Endothelial cell of umbilical vein (primary cell): ENCODE measurements around the gene ADCYAP1R1.

ENCODE experiments used
- CTCF ChIP-seq, 2 donors: IDR thresholded peaks; 1 replicate in 1 of 2; 2 replicates in 1 of 2; pipeline ENCODE4 v1.5.1; 2011; ENCODE audit warnings: low read length in 2 of 2, mild to moderate bottlenecking in 2 of 2, moderate library complexity in 2 of 2, control low read depth in 1 of 2, inconsistent platforms in 1 of 2, low read depth in 1 of 2; ENCODE audit not compliant: insufficient read depth in 1 of 2; ENCODE audit errors: extremely low read depth in 1 of 2
- EZH2 ChIP-seq: IDR thresholded peaks from 2 replicates; pipeline ENCODE4 v1.6.1; 2012; ENCODE audit warnings: borderline replicate concordance, low read depth, mild to moderate bottlenecking, moderate library complexity, low read length, inconsistent platforms; ENCODE audit not compliant: severe bottlenecking
- GATA2 ChIP-seq: IDR thresholded peaks from 2 replicates; pipeline ENCODE4 v1.7.0; 2011; ENCODE audit warnings: low read depth, mild to moderate bottlenecking, moderate library complexity, mixed read lengths, low read length; ENCODE audit not compliant: insufficient read length, insufficient read depth
- JUN ChIP-seq: IDR thresholded peaks from 2 replicates; pipeline ENCODE4 v1.6.1; 2011; ENCODE audit warnings: borderline replicate concordance, low read depth; ENCODE audit not compliant: insufficient read length, insufficient read depth
- POLR2A ChIP-seq: IDR thresholded peaks from 2 replicates; pipeline ENCODE4 v1.6.1; 2012; ENCODE audit warnings: low read depth, mild to moderate bottlenecking, control low read depth, low read length
- POLR2AphosphoS5 ChIP-seq: IDR thresholded peaks from 2 replicates; pipeline ENCODE4 v1.6.1; 2012; ENCODE audit warnings: low read depth, mild to moderate bottlenecking, control low read depth, low read length, moderate library complexity; ENCODE audit not compliant: insufficient read depth
- TF ChIP-seq, protein P1 (sequence below): IDR thresholded peaks from 2 replicates; pipeline ENCODE4 v1.6.1; 2011; ENCODE audit not compliant: insufficient read depth, insufficient read length

- no peak for TF ChIP-seq CTCF (IDR thresholded peaks at IDR 0.05; ENCODE audit: extremely low read depth in 1 of 2, insufficient read depth in 1 of 2, low read depth in 1 of 2, low read length in 2 of 2)
- no peak for TF ChIP-seq POLR2A
- TF ChIP-seq POLR2AphosphoS5 = no peak
- no peak for TF ChIP-seq GATA2
- TF ChIP-seq, protein P1, sequence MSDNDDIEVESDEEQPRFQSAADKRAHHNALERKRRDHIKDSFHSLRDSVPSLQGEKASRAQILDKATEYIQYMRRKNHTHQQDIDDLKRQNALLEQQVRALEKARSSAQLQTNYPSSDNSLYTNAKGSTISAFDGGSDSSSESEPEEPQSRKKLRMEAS = no peak
- no peak for TF ChIP-seq EZH2
- TF ChIP-seq JUN = no peak
Observed at GRCh38 chr7:31036924-31037323, 15.2 kb upstream of the ADCYAP1R1 start.
